Caco-2 (cell line): ENCODE data around the gene FLCN. TPM values are rescaled to one million over a fixed set of nuclear protein-coding genes. Genes with fewer than 3 reads are reported as not detected.

Experiments used
- BruUV-seq: library from RNA; stranded (reverse); fragments of 400-500 nt; replicated peaks from 2 replicates; lab custom pipeline; 2021; lab: Mats Ljungman, UMichigan
- CTCF ChIA-PET: fragments of 300-600 bp; sonication (Branson Sonifier 250); formaldehyde crosslinking; loops from one replicate; lab custom pipeline; 2022; ENCODE audit warnings: antibody characterized with exemption; lab: Charles Lee
- POLR2A ChIA-PET: fragments of 300-600 bp; sonication (Branson Sonifier 250); formaldehyde crosslinking; loops from one replicate; lab custom pipeline; 2022; ENCODE audit warnings: antibody characterized with exemption; lab: Charles Lee
- DNase-seq, 2 experiments: peaks; one replicate each; pipeline versions ENCODE4 v3.0.0 to v3.0.0-alpha.2; 2020 to 2022
- H3K27me3 ChIP-seq: replicated peaks from 2 replicates; pipeline ENCODE4 v1.6.0; 2011; ENCODE audit warnings: low read length; ENCODE audit not compliant: control insufficient read depth, insufficient read depth
- H3K36me3 ChIP-seq: 2 replicates; pipeline ENCODE4 v1.5.1; 2011; ENCODE audit warnings: low read length; ENCODE audit not compliant: control insufficient read depth, insufficient read depth
- H3K4me1 ChIP-seq: fragments of 250-450 bp; sonication (Bioruptor Pico); 2 replicates; pipeline ENCODE4 v1.5.1; 2020; ENCODE audit warnings: mild to moderate bottlenecking
- H3K4me3 ChIP-seq: 2 replicates; pipeline ENCODE4 v1.5.1; 2011; ENCODE audit warnings: low read depth, mild to moderate bottlenecking, control low read depth, low read length
- H3K9me3 ChIP-seq: fragments of 250-450 bp; sonication (Bioruptor Pico); 2 replicates; pipeline ENCODE4 v1.5.1; 2020; ENCODE audit warnings: mild to moderate bottlenecking, moderate library complexity
- H3K27ac Mint-ChIP-seq: one replicate; pipeline ENCODE4 v1.8.0; 2022; ENCODE audit warnings: mixed read lengths; ENCODE audit not compliant: unreplicated experiment
- H3K27me3 Mint-ChIP-seq: one replicate; pipeline ENCODE4 v1.8.0; 2022; ENCODE audit warnings: mixed read lengths; ENCODE audit not compliant: insufficient read depth, unreplicated experiment
- H3K36me3 Mint-ChIP-seq: one replicate; pipeline ENCODE4 v1.8.0; 2022; ENCODE audit warnings: mild to moderate bottlenecking, mixed read lengths; ENCODE audit not compliant: insufficient read depth, unreplicated experiment
- H3K4me1 Mint-ChIP-seq: one replicate; pipeline ENCODE4 v1.8.0; 2022; ENCODE audit warnings: low read depth, mixed read lengths; ENCODE audit not compliant: unreplicated experiment
- H3K4me3 Mint-ChIP-seq: one replicate; pipeline ENCODE4 v1.8.0; 2022; ENCODE audit warnings: mild to moderate bottlenecking, moderate library complexity, mixed read lengths; ENCODE audit not compliant: unreplicated experiment
- H3K9me3 Mint-ChIP-seq: one replicate; pipeline ENCODE4 v1.8.0; 2022; ENCODE audit warnings: mixed read lengths; ENCODE audit not compliant: unreplicated experiment
- CTCF ChIP-seq, 2 experiments: fragments of 200-600 bp in 1 of 2; IDR thresholded peaks; 1 replicate in 1 of 2; 2 replicates in 1 of 2; pipeline versions ENCODE4 v1.5.1 to v1.8.0; 2011 to 2022; ENCODE audit warnings: antibody characterized with exemption in 1 of 2, control low read depth in 1 of 2, inconsistent platforms in 1 of 2, low read depth in 1 of 2, low read length in 1 of 2, mild to moderate bottlenecking in 1 of 2, moderate library complexity in 1 of 2; ENCODE audit not compliant: insufficient read depth in 1 of 2, severe bottlenecking in 1 of 2, unreplicated experiment in 1 of 2
- intact Hi-C: fragments of 100-400 bp; cut with micrococcal nuclease; formaldehyde crosslinking; loops from one replicate; pipeline ENCODE4 v1.10.0; 2022; ENCODE audit not compliant: unreplicated experiment
- total RNA-seq: library from RNA; stranded (reverse); gene quantifications from 2 replicates; pipeline ENCODE4 v1.2.3, GENCODE V29; 2022

FLCN gene
- total RNA-seq, 1 experiment from 2014 or later, result 69.0 TPM

GRCh38 chr17:17180141-17180603, 56.8 kb downstream of the FLCN start:
- Mint-ChIP-seq H3K9me3 (no peaks in the 10 kb centered on the region), H3K27me3 (no peaks in the 10 kb centered on the region), H3K36me3 (peaks cover 85% of the 10 kb centered on the region), H3K27ac (no peak overlapping the region), H3K4me1 (peaks cover under 1% of the 10 kb centered on the region), H3K4me3 (no peak overlapping the region)
- H3K36me3 ChIP-seq, result peaks cover 4% of the 10 kb centered on the region
- no peak overlapping the region for H3K4me3 ChIP-seq
- no peaks in the 10 kb centered on the region for H3K9me3 ChIP-seq
- no peaks in the 10 kb centered on the region for H3K4me1 ChIP-seq
- H3K27me3 ChIP-seq, result no peaks in the 10 kb centered on the region
- POLR2A ChIA-PET, result no interaction called here
- TF ChIP-seq CTCF (IDR thresholded peaks at IDR 0.05; ENCODE audit: insufficient read depth in 1 of 2, low read depth in 1 of 2, low read length in 1 of 2, severe bottlenecking in 1 of 2, unreplicated experiment in 1 of 2), result no peak
- no TSS peak for BruUV-seq
- DNase-seq, result no peak
- CTCF ChIA-PET, result no interaction called here
- intact Hi-C loops, result loop anchor here (10.0 kb wide), 1 partner anchor 175 kb away; no protein-coding TSS in a partner anchor

GRCh38 chr17:17179371-17179827, 57.6 kb downstream of the FLCN start:
- Histone ChIP-seq H3K27me3 (no peaks in the 10 kb centered on the region), H3K4me3 (no peak overlapping the region), H3K4me1 (no peaks in the 10 kb centered on the region), H3K36me3 (peaks cover 4% of the 10 kb centered on the region), H3K9me3 (no peaks in the 10 kb centered on the region)
- ChIA-PET POLR2A (no interaction called here), CTCF (no interaction called here)
- H3K9me3 Mint-ChIP-seq, result no peaks in the 10 kb centered on the region
- no peaks in the 10 kb centered on the region for H3K4me1 Mint-ChIP-seq
- no peak overlapping the region for H3K27ac Mint-ChIP-seq
- peaks cover 86% of the 10 kb centered on the region for H3K36me3 Mint-ChIP-seq
- no peak overlapping the region for H3K4me3 Mint-ChIP-seq
- no peaks in the 10 kb centered on the region for H3K27me3 Mint-ChIP-seq
- BruUV-seq, result no TSS peak
- intact Hi-C loops, result no loop called here
- DNase-seq, result no peak
- TF ChIP-seq CTCF (IDR thresholded peaks at IDR 0.05; ENCODE audit: insufficient read depth in 1 of 2, low read depth in 1 of 2, low read length in 1 of 2, severe bottlenecking in 1 of 2, unreplicated experiment in 1 of 2), result no peak

- Histone ChIP-seq H3K36me3 (peaks cover 1% of the 10 kb centered on the region), H3K27me3 (no peaks in the 10 kb centered on the region), H3K4me3 (no peak overlapping the region), H3K9me3 (no peaks in the 10 kb centered on the region), H3K4me1 (no peaks in the 10 kb centered on the region)
- Mint-ChIP-seq H3K36me3 (peaks cover 98% of the 10 kb centered on the region), H3K27ac (no peak overlapping the region), H3K4me1 (no peaks in the 10 kb centered on the region), H3K27me3 (no peaks in the 10 kb centered on the region), H3K4me3 (no peak overlapping the region), H3K9me3 (no peaks in the 10 kb centered on the region)
- no peak for DNase-seq
- ChIA-PET CTCF (interaction anchor here (0.6 kb wide), 1 partner anchor 279 kb away, joined by 3 read pairs; no protein-coding TSS in a partner anchor), POLR2A (no interaction called here)
- no peak for TF ChIP-seq CTCF (IDR thresholded peaks at IDR 0.05; ENCODE audit: insufficient read depth in 1 of 2, low read depth in 1 of 2, low read length in 1 of 2, severe bottlenecking in 1 of 2, unreplicated experiment in 1 of 2)
- intact Hi-C loops, result no loop called here
- no TSS peak for BruUV-seq
Observed at GRCh38 chr17:17177176-17177575, 59.8 kb downstream of the FLCN start.
